Inferior parietal cortex (tissue), 1 donor: Measurements from ENCODE around the gene ZBTB20.
A peak's percentile ranks its signal among the peaks of the same experiment; 100 is the strongest.

Experiments
- DNase-seq: peaks from one replicate; pipeline ENCODE4 v3.0.0-alpha.2; 2016; ENCODE audit errors: extremely low spot score

The ZBTB20 gene

DNA sequence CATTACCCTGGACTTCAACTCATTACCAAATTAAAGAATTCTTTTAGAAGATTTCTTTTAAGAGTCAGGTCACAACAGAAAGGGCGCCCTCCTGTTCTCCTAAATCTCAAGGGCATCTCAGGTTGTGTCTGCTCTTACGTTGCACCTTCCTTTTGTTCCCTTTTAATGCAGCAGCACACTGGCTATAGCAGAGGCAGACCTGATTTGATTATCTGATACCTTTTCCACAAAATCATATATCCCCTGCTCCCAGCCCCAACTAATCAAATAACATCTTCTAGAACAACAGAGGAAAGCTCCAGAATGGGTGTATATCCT lies 813.2 kb downstream of the ZBTB20 start:
- DNase-seq: no peak

DNA sequence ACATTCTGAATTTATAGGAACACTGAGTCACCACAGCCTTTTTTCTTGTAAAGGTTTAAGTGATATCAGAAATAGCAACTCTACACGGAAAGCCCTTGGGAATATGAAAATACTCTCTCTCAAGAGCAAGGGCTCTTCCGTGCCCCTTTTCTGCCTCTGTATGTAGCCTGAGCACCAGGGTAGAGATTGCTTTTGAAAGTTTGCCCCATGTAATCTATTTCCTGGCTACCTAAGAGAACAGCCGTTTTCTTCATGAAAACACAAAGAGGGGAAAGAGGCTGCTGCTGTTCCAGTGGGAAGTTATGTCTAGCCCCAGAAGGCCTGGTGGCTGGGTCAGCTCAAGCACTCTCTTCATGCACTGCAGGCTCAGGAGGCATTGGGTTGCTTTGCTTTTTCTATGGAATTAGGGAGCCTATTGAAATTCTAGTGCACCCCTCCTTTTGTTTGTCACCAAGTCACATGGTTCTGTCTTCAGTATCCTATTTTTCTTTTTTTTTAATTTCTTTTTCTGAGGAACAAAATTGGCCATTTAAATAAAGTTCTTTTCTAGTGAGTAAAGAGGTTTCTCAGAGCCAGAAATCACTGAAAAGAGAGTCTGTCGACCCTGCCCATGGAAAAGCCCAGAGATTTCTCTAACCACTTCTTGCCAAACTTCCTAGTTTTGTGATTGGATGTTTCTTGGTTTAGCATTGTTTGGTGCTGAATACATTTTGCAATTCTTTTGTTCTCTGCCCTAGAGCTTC lies 813.7 kb downstream of the ZBTB20 start:
- DNase-seq: peak; percentile 44

DNA sequence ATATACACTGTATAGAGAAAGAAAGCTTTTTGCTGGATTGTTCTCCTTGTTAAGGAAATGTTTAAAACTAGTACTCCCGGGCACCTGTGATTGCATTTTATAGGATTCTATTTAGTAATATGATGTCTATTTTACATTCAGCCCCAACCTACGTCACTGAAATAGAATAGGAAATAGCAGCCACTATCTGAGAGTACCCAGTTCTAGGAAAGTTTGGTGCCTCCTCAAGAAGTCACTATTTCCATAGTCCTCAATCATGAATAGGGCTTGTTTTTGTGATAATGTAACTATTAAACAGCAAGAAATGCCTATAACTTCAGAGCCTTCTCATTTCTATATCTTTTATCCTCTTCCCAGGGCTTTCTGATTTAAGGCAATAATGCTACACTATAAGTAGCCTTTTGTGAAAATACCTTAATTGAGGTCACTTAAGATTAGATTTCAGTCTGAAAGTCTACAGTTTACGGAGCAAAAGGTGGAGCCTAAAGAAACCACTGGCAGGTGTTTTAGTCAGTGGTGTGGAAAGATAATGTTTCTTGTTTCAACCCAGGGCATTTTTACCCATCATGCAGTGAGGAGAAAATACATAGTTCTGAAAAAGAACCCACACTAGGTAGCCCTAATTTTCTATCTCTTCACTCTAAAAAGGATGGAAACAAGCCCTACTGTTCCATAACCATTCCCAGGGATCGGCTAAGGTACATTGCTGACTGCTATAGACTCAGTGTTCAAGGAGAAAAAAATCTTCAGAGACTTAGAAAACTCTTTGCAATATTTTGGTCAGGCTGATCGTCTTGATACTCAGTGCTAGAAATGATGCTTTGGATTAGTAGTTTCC lies 814.5 kb downstream of the ZBTB20 start:
- no peak for DNase-seq

DNA sequence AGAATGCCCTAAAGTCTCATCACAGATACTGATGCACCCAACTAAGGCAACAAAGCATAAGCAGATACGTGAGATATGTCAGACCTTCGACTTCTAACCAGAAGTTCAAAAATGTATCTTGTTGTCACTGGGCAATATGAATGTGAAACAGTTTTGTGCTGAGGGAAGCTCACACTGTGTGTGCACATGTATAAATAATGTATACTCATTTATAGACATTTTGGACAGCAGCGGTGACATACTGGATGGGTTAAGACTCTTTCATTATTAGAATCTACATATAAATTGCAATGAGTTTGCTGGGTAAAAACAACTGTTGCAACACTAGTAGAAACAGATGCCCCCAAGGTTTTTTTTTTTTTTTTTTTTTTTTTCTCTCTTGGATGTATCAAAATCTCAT lies 815.4 kb downstream of the ZBTB20 start:
- DNase-seq: no peak

DNA sequence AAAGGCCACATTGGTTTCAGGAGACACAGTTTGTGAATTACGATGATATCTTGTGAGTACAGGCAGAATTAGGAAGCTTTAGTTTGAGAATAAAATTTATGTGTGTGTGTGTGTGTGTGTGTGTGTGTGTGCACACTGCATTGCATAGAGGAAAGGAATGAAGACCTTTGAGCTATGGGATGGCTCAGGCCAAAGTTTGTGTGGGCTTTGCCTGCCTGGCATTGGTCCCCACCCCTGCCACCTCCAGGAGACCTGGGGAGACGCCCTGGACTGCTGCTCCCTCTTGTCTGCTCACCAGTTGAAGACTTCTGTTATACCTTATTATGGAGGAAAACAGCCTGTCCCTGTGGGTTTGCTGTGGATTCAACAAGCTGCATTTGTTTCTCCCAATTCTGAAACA lies 816.1 kb downstream of the ZBTB20 start:
- no peak for DNase-seq

DNA sequence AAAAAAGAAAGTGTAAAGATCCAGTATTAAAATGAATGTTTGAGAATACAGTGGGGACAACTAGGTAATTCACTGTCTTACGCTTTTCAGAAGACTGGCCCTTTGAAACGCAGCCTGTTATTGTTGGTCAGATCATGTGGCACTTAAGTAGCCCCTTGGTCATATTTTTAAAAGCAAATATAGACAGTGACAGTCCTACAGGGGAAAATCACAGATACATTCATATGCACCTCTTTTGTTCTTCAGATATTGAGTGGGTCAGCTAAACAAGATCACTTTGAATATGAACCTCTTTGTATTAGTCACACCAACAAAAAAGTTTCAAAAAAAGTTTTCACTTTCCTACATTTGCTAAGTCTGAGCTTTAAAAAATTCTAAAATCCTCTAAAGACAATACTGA lies 817.3 kb downstream of the ZBTB20 start:
- no peak for DNase-seq

DNA sequence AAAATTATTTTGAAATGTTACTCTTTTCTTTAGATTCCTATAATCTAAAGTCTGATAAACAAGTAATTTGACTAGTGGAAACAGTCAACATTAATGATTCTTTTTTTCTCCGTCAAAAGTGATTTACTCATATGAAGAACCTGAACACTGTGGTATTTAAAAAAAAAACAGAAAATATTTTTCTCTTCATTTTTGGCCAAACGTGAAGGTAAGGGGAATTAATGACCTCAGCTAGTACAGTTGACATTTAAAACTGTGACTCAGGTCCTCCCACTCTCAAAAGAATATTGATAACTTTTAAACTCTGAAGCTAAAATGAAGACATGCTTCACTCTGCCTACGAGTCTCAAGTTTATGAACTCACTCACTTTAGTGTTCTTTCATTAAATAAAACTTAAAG lies 818.7 kb downstream of the ZBTB20 start:
- DNase-seq: no peak

DNA sequence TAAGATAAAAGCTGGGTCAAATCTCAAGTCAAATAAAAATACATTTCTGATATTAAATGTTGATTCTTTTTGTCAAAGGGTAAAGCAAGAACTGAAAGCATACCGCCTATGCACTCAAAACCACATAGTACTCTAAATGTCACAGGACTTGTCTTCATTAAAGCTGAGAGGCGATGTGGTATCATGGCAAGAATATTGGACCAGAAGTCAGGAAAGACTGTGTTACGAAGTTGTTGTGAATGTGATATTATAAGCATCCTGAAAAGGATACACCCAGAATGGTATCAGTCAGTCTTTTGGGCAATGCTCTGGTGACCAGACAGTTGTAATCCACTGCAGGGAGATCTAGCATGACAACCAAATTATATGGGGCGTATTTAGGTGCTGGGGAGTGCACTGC lies 819.4 kb downstream of the ZBTB20 start:
- DNase-seq: no peak

DNA sequence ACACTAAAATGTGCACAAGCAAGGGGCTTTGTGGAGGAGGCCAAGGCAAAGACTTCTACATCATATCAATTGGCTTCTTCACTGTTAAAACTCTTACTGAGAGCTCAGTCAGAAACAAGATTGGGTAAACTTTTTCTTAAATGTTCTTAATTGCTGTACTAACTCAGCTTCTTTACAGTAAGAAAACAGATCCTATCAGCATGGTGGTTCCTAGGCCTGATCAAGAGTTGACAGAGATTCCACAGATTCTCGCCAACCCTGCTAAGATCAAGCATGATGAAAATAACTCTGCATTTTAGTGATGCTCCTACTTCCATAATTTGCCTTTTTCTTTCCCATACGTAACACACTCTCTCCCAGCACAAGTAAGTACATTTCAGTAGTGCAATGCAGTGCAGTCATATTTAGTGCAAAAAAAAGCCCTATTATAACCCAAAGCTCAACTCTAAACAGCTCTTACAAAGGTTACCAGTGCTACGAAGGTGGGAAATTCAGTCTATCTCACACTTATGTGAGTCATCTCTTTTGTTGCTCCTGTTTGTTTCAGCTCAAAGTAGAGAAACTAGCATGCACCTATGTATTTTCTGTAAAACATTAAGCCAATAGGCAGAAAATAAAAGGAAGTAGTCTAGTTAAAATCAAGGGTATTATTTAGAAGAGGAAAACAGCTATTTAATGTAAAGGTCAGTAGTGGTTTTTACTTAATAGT lies 823.4 kb downstream of the ZBTB20 start:
- no peak for DNase-seq

DNA sequence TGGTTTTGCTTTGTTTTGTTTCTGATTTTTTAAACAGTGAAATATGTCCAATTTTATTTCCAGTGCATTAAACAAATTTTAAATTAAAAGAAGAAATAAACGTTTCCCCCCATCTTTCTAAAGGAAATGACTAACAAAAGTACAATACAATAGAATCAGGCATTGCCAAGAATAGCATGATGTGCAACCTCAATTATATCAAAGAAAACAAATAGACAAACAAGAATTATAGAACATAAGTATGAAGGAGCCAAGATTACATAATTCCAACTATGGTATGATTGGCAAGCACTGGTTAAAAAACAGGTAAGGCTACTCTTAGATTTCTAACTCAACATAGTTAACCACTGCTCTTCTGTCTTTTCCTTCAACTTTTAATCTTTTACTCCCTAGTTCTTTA lies 826.8 kb downstream of the ZBTB20 start:
- no peak for DNase-seq

DNA sequence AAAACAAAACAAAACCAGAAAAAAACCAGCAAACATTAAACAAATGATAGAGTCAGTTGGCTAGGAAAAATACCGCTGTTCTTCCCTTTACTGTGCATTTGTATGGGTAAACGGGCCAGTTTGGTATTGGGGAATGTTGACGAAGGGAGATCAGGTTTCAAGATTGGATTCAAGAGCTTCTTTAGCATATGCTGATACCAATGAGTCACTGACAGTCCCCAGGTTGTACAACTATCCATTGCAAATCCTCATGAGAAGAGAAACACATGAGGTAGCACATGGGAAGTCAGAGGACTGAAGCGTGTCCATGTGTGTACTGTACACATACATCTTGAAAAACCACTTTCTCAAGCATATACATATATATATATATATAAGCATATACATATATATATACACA lies 827.6 kb downstream of the ZBTB20 start:
- no peak for DNase-seq

DNA sequence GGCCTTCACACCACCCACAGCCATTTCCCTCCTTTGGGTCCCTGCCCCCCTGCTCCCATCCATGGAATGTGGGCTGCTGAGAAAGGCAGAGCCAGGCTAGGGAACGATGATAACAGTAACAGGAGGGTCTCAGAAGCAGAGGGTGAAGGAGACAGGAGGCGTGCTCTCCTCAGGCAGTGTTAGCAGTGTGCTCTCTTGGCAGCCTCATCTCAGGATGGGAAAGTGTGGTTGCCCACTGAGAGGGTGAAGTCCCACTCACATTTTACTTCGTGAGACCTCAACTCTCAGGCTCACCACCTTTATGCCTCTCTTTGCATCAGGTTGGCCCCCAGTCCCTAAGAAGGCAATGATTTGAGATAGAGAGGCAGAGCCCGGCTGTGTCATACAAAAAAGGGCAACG lies 828.8 kb downstream of the ZBTB20 start:
- no peak for DNase-seq

DNA sequence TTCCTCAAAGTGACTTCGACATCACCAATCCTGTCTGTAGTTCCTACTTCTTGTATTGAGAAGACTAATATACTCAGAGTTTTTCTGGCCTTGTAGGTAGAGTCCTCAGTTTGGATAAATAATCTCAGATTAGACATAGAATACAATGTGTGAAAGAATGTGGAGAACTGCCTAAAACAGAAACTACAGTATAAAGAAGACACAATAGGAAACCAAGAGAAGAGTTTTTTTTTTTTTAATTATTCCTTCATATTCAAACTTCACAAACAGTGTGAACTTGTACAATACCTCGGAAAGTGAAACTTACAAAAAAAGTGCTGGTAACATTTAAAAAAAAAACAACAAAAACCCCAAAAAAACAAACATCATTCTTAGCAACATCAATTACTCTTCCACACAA lies 832.8 kb downstream of the ZBTB20 start:
- DNase-seq: no peak

DNA sequence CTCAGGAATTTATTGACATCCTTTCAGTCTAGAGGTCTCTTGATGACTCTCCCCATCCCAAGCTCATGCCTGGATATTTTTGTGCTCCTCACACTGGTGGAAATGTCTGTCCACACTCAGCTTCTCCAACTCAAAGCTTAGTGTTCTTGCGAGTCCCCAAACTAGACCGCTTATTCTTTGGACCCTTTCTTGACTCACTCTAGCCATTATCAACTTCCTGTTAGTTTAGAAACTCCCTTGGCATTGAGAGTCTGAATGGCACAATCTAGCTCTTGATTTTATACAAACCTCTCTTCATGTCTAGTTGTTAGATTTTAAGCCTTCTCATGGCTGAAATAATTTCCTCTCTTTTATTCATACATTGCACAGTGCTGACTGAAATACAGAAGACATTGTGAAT lies 833.7 kb downstream of the ZBTB20 start:
- DNase-seq: no peak

DNA sequence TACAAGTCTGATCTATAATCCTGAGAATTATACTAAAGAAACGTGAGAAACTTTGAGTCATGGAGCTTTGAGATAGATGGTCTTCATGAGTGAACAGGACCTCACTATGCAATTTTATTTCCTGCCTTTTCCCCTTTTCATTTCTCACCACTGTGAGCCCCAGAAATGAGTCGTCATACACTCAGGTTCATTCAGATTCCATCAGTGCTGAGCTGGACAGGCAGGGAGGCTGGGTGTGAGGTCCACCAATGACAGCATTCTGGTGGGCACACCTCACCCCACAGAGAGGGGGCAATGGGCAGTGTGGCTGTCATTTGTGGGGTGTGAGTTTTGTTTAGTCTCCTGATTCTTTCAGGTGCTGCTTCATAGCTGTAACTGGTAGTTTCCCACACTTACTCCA lies 836.4 kb downstream of the ZBTB20 start:
- DNase-seq: no peak

DNA sequence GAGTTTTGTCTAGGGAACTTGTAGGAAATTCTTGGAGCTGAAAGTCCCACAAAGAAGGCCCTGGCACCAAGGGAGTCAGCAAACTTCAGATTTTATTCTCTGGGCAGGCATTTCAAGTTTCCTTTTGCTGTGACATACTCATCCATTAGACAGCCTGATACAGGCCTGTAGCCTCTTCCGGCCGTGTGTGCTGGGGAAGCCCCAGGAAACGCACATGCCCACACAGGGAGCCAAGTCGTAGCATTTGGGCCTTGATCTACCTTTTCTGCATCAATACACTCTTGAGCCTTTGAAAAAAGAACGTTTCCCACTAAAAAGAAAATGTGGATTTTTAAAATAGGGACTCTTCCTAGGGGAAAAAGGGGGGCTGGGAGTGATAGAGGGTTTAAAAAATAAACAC lies 838.3 kb downstream of the ZBTB20 start:
- no peak for DNase-seq

DNA sequence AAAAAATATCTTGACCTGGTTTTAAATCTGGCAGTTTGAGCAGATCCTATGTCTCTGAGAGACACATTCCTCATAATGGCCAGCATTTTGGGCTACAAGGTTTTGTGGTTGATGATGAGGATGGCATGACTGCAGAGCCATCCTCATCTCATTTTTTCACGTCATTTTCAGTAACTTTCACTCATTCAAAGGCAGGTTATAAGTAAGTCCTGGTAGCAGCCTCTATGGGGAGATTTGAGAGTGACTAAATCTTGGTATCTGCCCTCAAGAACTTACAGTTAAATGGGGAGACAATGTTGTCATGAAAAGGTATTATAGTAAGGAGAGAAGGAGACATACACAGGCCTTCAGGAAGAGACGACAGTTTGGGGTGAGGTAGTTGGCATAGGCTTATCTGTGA lies 838.7 kb downstream of the ZBTB20 start:
- DNase-seq: no peak

DNA sequence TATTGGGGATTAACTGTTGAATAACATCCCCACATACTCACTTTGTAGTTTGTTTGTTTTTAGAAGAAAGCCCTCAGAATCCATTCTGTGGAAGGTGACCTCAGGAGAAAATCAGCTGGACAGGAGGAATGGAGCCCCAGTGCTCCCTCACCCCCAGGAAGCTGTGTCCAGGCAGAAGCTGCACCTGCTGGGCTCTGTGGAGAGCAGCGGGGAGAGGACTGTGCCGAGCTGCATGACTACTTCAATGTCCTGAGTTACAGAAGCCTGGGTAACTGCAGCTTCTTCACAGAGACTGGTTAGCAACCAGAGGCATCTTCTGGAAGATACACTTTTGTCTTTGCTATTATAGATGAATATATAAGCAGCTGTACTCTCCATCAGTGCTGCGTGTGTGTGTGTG lies 839.3 kb downstream of the ZBTB20 start:
- DNase-seq: no peak

DNA sequence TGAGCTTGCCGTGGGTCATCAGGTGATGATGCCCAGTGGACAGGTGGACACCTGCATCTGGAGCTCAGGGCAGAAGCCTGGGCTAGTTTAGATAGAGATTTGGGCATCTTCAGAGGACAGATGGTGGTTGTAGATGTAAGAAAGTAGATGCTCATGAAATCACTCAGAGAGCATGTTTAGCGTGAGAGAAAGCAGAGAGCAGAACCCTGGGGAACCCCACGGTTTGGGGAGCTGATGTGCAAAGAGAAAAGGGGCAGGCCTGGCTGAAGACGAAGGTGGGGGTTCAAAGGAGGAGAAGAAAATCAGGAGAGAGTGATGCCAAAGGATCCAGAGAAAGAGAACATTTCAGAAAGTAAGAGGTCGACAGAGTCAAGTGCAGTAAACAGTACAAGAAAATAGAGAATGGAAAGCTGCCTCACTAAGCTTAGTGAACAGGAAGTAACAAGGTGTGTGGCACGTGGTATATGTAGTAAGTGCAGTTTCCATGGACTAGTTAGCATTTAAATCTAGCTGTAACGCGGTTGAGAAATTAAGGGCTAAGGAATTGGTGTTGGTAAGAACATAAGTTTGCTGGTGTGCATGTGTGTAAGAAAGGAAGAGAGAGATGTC lies 839.8 kb downstream of the ZBTB20 start:
- DNase-seq: no peak

DNA sequence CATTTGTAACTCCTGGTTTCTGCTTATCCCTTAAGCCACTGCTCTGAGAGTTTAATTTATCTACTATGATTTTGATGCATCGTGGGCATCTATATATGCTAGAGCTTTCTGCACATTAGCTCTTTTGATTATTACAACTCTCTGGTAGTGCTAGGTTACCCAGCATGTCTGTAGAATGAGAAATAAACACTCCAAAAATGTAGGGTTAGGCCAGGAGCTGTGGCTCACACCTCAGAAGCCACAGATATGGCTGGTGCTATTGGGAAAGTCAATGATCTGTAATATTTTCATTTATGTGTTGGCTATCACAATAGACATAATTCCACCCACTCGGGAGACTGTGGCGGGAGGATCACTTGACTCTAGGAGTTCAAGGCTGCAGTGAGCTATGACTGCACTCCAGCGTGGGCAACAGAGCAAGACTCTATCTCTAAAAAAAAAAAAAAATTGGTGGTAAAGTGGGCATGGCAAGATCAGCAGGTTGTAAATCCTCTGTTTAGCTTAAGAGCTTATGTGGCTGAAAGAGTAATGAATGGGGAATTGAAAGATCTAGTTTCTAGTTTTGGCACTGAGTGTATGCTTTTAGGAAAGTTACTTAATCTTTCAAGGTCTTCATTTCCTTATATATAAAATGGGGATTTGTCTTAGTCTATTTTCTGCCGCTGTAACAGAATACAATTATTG lies 847.0 kb downstream of the ZBTB20 start:
- DNase-seq: no peak

DNA sequence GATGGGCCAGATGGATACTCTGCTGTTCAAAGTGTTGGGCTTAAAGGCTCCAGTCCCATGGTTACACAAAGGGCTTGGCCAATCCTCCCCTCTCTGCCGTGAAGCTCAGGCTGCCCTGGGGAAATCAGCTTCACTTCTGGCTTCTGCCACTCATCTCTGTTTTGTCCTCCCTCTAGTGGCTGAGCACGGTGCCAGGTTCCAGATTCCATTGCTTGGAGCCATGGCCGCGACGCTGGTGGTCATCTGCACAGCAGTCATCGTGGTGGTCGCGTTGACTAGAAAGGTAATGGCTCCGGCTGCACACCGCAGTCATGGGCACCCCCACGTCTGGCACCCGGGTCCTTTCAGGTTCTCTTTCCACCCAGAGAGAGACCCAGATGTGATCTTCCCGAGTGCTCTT lies 847.7 kb downstream of the ZBTB20 start:
- DNase-seq: no peak

DNA sequence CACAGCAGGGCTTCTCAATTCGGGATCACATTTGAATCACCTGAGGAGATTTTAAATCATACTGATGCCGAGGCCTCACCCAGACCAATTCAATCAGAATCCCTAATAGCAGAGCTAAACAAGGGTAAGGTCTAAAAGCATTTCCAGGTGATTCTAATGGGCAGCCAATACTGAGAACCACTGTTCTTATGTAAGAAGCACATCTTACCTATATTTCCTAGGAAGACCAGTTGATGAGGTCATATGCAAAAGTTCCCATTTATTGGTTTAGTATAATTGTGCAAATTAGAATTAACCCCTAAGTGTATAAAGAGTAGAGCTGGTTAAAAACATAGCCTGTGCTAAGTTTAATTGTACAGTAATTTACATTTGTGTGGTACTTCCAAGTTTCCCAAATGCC lies 851.1 kb downstream of the ZBTB20 start:
- DNase-seq: no peak
